Adrenal gland (tissue), 12 donors: ENCODE data around the gene MAP3K14. TPM values are rescaled to one million over a fixed set of nuclear protein-coding genes. Genes with fewer than 3 reads are reported as not detected.

Source experiments
- DNase-seq, 7 donors: peaks; one replicate each; pipeline ENCODE4 v3.0.0-alpha.2; 2019 to 2020
- H3K27ac ChIP-seq, 5 donors: fragments of 200-600 bp; sonication (generic) in 4 of 5; 1 replicate in 3 of 5; 2 replicates in 2 of 5; pipeline versions ENCODE4 v1.5.1 to v1.8.0; 2016 to 2020; ENCODE audit warnings: mild to moderate bottlenecking in 1 of 5
- H3K27me3 ChIP-seq: fragments of 200-600 bp; 2 replicates; pipeline ENCODE4 v1.8.0; 2021
- H3K36me3 ChIP-seq, 2 donors: fragments of 200-600 bp; replicated peaks in 1 of 2; 1 replicate in 1 of 2; 2 replicates in 1 of 2; pipeline versions ENCODE4 v1.5.1 to v1.8.0; 2018 to 2022
- H3K4me1 ChIP-seq, 2 donors: fragments of 200-600 bp; replicated peaks in 1 of 2; 1 replicate in 1 of 2; 2 replicates in 1 of 2; pipeline versions ENCODE4 v1.5.1 to v1.8.0; 2018 to 2021
- H3K4me3 ChIP-seq, 4 donors: fragments of 200-600 bp; sonication (generic) in 3 of 4; one replicate each; pipeline ENCODE4 v1.5.1; 2016 to 2018
- H3K9me3 ChIP-seq, 3 donors: fragments of 200-600 bp; sonication (generic) in 1 of 3; replicated peaks in 1 of 3; 1 replicate in 2 of 3; 2 replicates in 1 of 3; pipeline versions ENCODE4 v1.5.1 to v1.8.0; 2016 to 2021
- POLR2A ChIP-seq, 2 donors: fragments of 450-650 bp; IDR thresholded peaks; one replicate each; pipeline ENCODE4 v1.6.1; 2017; ENCODE audit warnings: antibody characterized with exemption in 2 of 2, mild to moderate bottlenecking in 2 of 2, moderate library complexity in 1 of 2
- WGBS, 4 donors: extraction: QIAGEN DNeasy Blood & Tissue Kit in 2 of 4; methylation state at CpG; one replicate each; pipeline versions ENCODE4 v1.1.5 to v1.1.7; 2013 to 2017; 5-methylcytosine and 5-hydroxymethylcytosine counted together
- intact Hi-C, 2 donors: fragments of 100-400 bp; cut with DNase I; formaldehyde crosslinking; loops; one replicate each; pipeline versions ENCODE4 v1.14.1 to v1.15.0; 2022 to 2023
- polyA plus RNA-seq, 3 donors: library from polyadenylated mRNA; stranded (reverse); fragments of 200-250 nt in 2 of 3; fragments of 350-450 nt in 1 of 3; fragmentation: Illumina TruSeq in 1 of 3; extraction: RNeasy Lipid Tissue Mini Kit (QIAGEN cat#74804) in 1 of 3; gene quantifications; one replicate each; pipeline ENCODE4 v1.2.3, GENCODE V29; 2013 to 2014
- total RNA-seq, 9 donors: library from RNA; depleted of rRNA in 4 of 9; stranded (reverse); fragments of >200 nt in 4 of 9; fragments of 120-200 nt in 1 of 9; fragmentation: NEBNext Ultra II Directional in 1 of 9; extraction: Animal tissue kit (Norgen Biotek cat#: 25700) in 1 of 9; gene quantifications; one replicate each; pipeline versions ENCODE4 v1.1.0 to v1.2.4, GENCODE V29; 2013 to 2023
- TF ChIP-seq, protein P1 (sequence below), 6 experiments: fragments of 450-650 bp in 4 of 6; fragments of 200-600 bp in 2 of 6; sonication (generic) in 1 of 6; IDR thresholded peaks; 1 replicate in 5 of 6; 2 replicates in 1 of 6; pipeline versions ENCODE4 v1.5.1 to v1.8.0; 2016 to 2021; ENCODE audit warnings: antibody characterized with exemption in 6 of 6, mild to moderate bottlenecking in 2 of 6, moderate library complexity in 1 of 6
- donor health status: healthy with polysubstance abuse.
- donor health status: Bipolar disorder and iron deficiency.
- donor health status: DM: yes; HTN: yes; CAD: no.
- donor health status: DM: no; HTN: no; CAD: no.
- donor health status: DM: no; HTN: no; CAD: no.
- donor health status: DM: yes; HTN: yes; CAD: no.

MAP3K14 gene
- total and polyA plus RNA-seq, 12 donors = 2.4 to 14.7 (median 7.2) TPM

DNA sequence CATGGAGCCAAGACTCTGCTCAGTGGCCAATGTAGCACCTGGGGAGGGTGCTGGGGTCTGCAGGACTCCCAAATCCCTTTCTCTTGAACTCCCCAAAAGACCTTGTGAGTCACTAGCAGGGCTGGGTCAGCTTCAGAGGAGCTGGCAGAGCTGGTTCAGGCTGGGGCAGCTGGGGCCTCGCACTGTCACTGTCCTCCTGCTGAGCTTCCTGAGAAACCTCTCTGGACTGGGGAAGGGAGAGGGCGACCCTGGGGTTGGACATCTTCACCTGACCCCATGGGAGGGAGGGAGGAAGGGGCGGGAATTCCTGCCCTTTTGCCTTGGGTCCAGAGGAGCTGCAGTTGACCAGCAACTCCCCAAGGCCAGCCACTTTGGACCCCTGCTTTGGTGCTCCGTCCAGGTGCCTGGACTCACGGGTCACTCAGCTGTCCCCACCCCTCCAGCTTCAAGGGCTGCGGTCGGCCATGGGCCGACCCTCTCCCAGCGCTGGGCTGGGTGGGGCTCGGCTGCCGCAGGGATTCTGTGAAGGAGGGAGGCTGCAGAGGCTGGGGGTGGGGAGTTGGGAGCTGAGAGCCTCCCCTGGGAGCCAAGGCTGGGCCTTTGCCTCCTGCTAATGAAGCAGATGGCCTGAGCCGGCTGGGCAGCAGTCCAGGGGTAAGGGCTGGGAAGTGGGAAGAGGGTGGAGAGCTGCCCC lies 85.9 kb downstream of the MAP3K14 start:
- H3K9me3 ChIP-seq = no peaks in the 10 kb centered on the region
- H3K4me3 ChIP-seq = no peak overlapping the region
- H3K4me1 ChIP-seq = peaks cover 8 to 29% of the 10 kb centered on the region in 2 donors
- 41 to 62% (median 45%) methylated on average over 4 to 12 of the region's 12 CpGs for WGBS, 4 donors
- no peak for TF ChIP-seq POLR2A (IDR thresholded peaks at IDR 0.05)
- TF ChIP-seq, protein P1, sequence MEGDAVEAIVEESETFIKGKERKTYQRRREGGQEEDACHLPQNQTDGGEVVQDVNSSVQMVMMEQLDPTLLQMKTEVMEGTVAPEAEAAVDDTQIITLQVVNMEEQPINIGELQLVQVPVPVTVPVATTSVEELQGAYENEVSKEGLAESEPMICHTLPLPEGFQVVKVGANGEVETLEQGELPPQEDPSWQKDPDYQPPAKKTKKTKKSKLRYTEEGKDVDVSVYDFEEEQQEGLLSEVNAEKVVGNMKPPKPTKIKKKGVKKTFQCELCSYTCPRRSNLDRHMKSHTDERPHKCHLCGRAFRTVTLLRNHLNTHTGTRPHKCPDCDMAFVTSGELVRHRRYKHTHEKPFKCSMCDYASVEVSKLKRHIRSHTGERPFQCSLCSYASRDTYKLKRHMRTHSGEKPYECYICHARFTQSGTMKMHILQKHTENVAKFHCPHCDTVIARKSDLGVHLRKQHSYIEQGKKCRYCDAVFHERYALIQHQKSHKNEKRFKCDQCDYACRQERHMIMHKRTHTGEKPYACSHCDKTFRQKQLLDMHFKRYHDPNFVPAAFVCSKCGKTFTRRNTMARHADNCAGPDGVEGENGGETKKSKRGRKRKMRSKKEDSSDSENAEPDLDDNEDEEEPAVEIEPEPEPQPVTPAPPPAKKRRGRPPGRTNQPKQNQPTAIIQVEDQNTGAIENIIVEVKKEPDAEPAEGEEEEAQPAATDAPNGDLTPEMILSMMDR (IDR thresholded peaks at IDR 0.05) = no peak
- intact Hi-C loops = no loop called here
- no peaks in the 10 kb centered on the region for H3K36me3 ChIP-seq
- no peaks in the 10 kb centered on the region for H3K27me3 ChIP-seq
- no peak overlapping the region for H3K27ac ChIP-seq
- peak in 4 of 7 donors; percentile 50 to 72 (median 60) for DNase-seq

DNA sequence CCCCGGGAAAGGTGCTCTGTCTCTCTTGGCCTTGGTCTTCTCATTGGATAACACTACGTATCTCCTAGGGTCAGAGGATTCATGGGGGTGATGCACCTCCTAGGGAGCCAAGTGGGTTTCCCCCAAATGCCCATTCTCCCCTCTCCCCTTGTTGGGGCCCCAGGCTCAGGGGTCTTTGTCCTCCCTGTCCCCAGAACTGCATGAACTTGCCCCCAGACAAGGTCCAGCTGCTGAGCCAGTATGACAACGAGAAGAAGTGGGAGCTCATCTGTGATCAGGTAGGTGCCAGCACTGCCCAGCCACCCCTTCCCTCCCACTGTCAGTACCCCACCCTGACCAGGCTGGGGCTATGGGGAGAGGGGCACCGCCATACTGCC lies 86.4 kb downstream of the MAP3K14 start:
- intact Hi-C loops = no loop called here
- 50 to 83% (median 72%) methylated on average over 1 to 4 of the region's 4 CpGs for WGBS, 4 donors
- Histone ChIP-seq H3K36me3 (no peaks in the 10 kb centered on the region), H3K9me3 (no peaks in the 10 kb centered on the region), H3K27ac (no peak overlapping the region), H3K4me1 (peaks cover 8 to 29% of the 10 kb centered on the region in 2 donors), H3K27me3 (no peaks in the 10 kb centered on the region), H3K4me3 (no peak overlapping the region)
- no peak for DNase-seq
- TF ChIP-seq, protein P1 (IDR thresholded peaks at IDR 0.05) = no peak
- no peak for TF ChIP-seq POLR2A (IDR thresholded peaks at IDR 0.05)

DNA sequence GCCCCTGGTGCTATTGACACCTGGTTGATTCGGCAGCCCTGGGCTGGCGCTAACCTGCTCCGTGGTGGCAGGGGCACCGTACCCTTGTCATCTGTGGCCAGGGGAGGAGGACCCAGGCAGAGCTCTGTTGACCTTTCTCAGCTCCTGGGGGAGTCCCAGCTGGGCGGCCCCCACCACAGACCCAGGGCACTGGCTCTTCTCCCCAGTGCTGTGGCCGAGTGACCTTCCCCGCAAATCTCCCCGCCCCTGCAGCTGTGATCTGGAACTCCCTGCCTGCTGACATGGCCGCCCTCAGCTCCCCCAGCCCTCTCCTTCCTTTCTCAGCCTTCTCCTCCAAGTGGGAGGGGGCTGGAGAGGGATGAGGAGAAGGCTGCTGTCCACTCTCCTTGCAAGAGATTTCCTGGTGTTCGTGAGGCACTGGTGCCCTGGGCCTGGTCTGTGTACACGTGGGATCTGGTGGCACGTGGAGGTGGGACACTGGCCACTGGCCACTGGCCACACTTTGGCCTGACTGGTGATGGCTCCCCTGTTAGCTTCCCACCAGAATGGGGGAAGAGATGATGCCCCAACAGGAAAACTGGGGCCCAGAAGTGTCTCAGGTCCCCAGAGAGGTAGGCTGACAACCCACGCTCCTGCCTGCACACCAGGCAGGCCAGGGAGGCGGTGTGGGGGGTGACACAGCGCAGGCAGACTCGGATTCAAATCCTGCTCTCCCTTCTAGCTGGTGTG lies 87.0 kb downstream of the MAP3K14 start:
- TF ChIP-seq, protein P1 (IDR thresholded peaks at IDR 0.05) = no peak
- TF ChIP-seq POLR2A (IDR thresholded peaks at IDR 0.05) = no peak
- peak overlapping the region in 2 of 5 donors; percentile 61 to 85 for H3K27ac ChIP-seq
- no peaks in the 10 kb centered on the region for H3K27me3 ChIP-seq
- 78 to 90% (median 83%) methylated on average over 6 to 16 of the region's 16 CpGs for WGBS, 4 donors
- H3K9me3 ChIP-seq = no peaks in the 10 kb centered on the region
- no peaks in the 10 kb centered on the region for H3K36me3 ChIP-seq
- no peak overlapping the region for H3K4me3 ChIP-seq
- intact Hi-C loops = loop anchor here in 1 of 2 donors (10.0 kb wide), 1 partner anchor 605 kb away; no protein-coding TSS in a partner anchor
- peaks cover 8 to 29% of the 10 kb centered on the region in 2 donors for H3K4me1 ChIP-seq
- no peak for DNase-seq

DNA sequence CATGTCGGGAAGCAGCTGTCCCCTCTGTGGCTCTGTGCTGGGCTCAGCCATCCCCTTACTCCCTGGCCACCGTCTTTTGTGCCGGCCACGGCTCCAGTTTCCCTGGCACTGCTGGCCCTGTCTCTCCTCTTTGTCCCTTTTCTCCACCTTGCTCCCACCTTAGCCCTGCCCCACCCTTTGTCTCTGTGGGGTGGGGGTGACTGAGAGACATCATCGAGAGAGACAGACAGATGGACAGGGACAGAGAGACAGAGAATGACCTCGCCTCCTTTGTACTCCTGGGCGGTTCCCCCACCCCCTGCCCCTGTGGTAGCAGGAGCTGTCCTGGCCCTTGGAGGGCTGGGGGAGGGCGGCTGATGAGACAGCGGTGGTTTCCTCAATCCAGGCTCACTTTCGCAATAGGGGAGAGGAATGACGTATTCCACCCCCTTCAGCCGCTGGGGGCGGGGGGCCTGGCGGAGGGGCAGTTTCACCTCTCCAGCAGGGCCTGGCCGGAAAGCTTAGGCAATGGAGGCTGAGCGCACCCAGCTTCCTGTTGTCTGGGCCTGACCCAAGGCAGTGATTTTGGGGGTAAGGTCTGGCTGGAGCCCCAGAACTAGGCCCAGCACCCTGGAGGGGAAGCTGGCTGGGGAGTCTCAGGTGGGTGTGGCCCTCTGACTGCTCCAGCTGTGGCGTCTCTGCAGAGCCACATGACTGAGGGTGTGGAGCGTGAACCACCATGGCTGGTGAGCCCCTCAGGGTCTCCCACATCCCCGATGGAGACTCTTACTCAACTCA lies 87.9 kb downstream of the MAP3K14 start:
- H3K4me3 ChIP-seq = no peak overlapping the region
- 52 to 70% (median 63%) methylated on average over 10 to 19 of the region's 19 CpGs for WGBS, 4 donors
- no peaks in the 10 kb centered on the region for H3K9me3 ChIP-seq
- H3K27me3 ChIP-seq = no peaks in the 10 kb centered on the region
- DNase-seq = peak; percentile 67 to 83 (median 75)
- TF ChIP-seq, protein P1 (IDR thresholded peaks at IDR 0.05) = no peak
- no peak for TF ChIP-seq POLR2A (IDR thresholded peaks at IDR 0.05)
- H3K4me1 ChIP-seq = peaks cover 8 to 29% of the 10 kb centered on the region in 2 donors
- H3K27ac ChIP-seq = peak overlapping the region in 3 of 5 donors; percentile 41 to 85 (median 61)
- H3K36me3 ChIP-seq = no peaks in the 10 kb centered on the region
- intact Hi-C loops = loop anchor here in 1 of 2 donors (10.0 kb wide), 1 partner anchor 606 kb away; no protein-coding TSS in a partner anchor
